ENCODE measurements around the gene CXCL8. TPM values are rescaled to one million over a fixed set of nuclear protein-coding genes. Genes with fewer than 3 reads are reported as not detected.

The CXCL8 gene
- total and polyA plus RNA-seq, 2 donors (not counting 3 experiments of a cell fraction or from before 2014, with no cell fraction given), result 6.4 to 12.6 TPM

GRCh38 chr4:73765296-73765695 is 24.9 kb downstream of the CXCL8 start:
- ChIA-PET CTCF (no interaction called here), POLR2A (no interaction called here)
- FAIRE-seq (no peak), DNase-seq (ENCODE audit: low read depth, low spot score) (no peak)
- dilution Hi-C loops (cut with MboI; ENCODE audit: extremely low pct_ligation_motif_present, low sequenced_read_pairs), result no loop called here
- H3K9ac ChIP-seq (replicated peaks; ENCODE audit: extremely low read depth, insufficient read depth, low read length), result no peak overlapping the region
- no peaks in the 10 kb centered on the region for H3K9me3 ChIP-seq (replicated peaks; ENCODE audit: control insufficient read depth, insufficient read depth, low read length)
- no peak overlapping the region for H2AFZ ChIP-seq (ENCODE audit: low read depth, low read length)
- no peaks in the 10 kb centered on the region for H3K4me1 ChIP-seq (ENCODE audit: control insufficient read depth, extremely low read depth, insufficient read depth, low read length)
- no peaks in the 10 kb centered on the region for H3K36me3 ChIP-seq (ENCODE audit: control insufficient read depth in 2 of 2, extremely low read depth in 1 of 2, insufficient read depth in 2 of 2, low read length in 2 of 2)
- H3K79me2 ChIP-seq (ENCODE audit: control insufficient read depth, insufficient read depth, low read length), result no peaks in the 10 kb centered on the region
- no peak overlapping the region for H3K4me3 ChIP-seq (replicated peaks in 1 of 3; ENCODE audit: insufficient read depth in 1 of 3, low read depth in 1 of 3, low read length in 3 of 3)
- no peak overlapping the region for H3K27ac ChIP-seq (ENCODE audit: insufficient read depth, low read depth, low read length)
- no peak for TF ChIP-seq MYC (IDR thresholded peaks at IDR 0.05; ENCODE audit: low read depth, low read length)
- TF ChIP-seq MAX (IDR thresholded peaks at IDR 0.05; ENCODE audit: insufficient read depth, insufficient read length), result no peak
- TF ChIP-seq POLR2AphosphoS5 (IDR thresholded peaks at IDR 0.05; ENCODE audit: insufficient read depth, low read depth, low read length), result no peak
- no peak for TF ChIP-seq POLR2A (IDR thresholded peaks at IDR 0.05; ENCODE audit: low read depth, low read length)
- TF ChIP-seq FOS (IDR thresholded peaks at IDR 0.05; ENCODE audit: borderline replicate concordance, insufficient read depth, low read length), result no peak
- no peak for TF ChIP-seq GATA2 (IDR thresholded peaks at IDR 0.05; ENCODE audit: insufficient read depth, insufficient read length, low read depth, low read length)
- TF ChIP-seq CTCF (IDR thresholded peaks at IDR 0.05; ENCODE audit: extremely low read depth in 1 of 2, insufficient read depth in 1 of 2, low read depth in 1 of 2, low read length in 2 of 2), result no peak
- TF ChIP-seq EZH2 (IDR thresholded peaks at IDR 0.05; ENCODE audit: borderline replicate concordance, low read depth, low read length, severe bottlenecking), result no peak
- no peaks in the 10 kb centered on the region for H3K27me3 ChIP-seq (ENCODE audit: control insufficient read depth in 2 of 2, insufficient read depth in 2 of 2, low read length in 2 of 2)
- intact Hi-C loops (cut with micrococcal nuclease), result no loop called here
- no peaks in the 10 kb centered on the region for H3K9me1 ChIP-seq (replicated peaks; ENCODE audit: control insufficient read depth, extremely low read depth, insufficient read depth, low read length)
- no peaks in the 10 kb centered on the region for H4K20me1 ChIP-seq (replicated peaks; ENCODE audit: control insufficient read depth, extremely low read depth, insufficient read depth, low read length)
- H3K4me2 ChIP-seq (ENCODE audit: insufficient read depth, low read length), result no peak overlapping the region
- no TSS peak for BruUV-seq (replicated peaks)
